IgD-negative memory B cell (primary cell): ENCODE results near the gene ZNF616. TPM values are rescaled to one million over a fixed set of nuclear protein-coding genes. Genes with fewer than 3 reads are reported as not detected.

Experiments used
- H3K27ac Mint-ChIP-seq, 3 donors: one replicate each; pipeline ENCODE4 v1.8.0; 2020 to 2022; ENCODE audit warnings: mild to moderate bottlenecking in 3 of 3, mixed read lengths in 3 of 3, moderate library complexity in 1 of 3
- H3K27me3 Mint-ChIP-seq: one replicate; pipeline ENCODE4 v1.8.0; 2021; ENCODE audit warnings: mixed read lengths
- H3K36me3 Mint-ChIP-seq: one replicate; pipeline ENCODE4 v1.8.0; 2020; ENCODE audit warnings: mild to moderate bottlenecking, mixed read lengths
- H3K4me1 Mint-ChIP-seq, 3 donors: one replicate each; pipeline ENCODE4 v1.8.0; 2020 to 2022; ENCODE audit warnings: mixed read lengths in 3 of 3, mild to moderate bottlenecking in 1 of 3
- H3K4me3 Mint-ChIP-seq, 4 donors: one replicate each; pipeline ENCODE4 v1.8.0; 2020 to 2022; ENCODE audit warnings: mild to moderate bottlenecking in 4 of 4, mixed read lengths in 4 of 4, moderate library complexity in 3 of 4
- H3K9me3 Mint-ChIP-seq, 3 donors: one replicate each; pipeline ENCODE4 v1.8.0; 2020 to 2021; ENCODE audit warnings: mixed read lengths in 3 of 3, mild to moderate bottlenecking in 1 of 3
- polyA plus RNA-seq: library from polyadenylated mRNA; unstranded; fragments of 300-500 nt; fragmentation: Illumina TruSeq; gene quantifications from one replicate; pipeline ENCODE4 v1.2.3, GENCODE V29; 2021

Gene ZNF616
- polyA plus RNA-seq, 1 donor from 2014 or later: 5.8 TPM

GRCh38 chr19:52094526-52095130 lies 45.1 kb downstream of the ZNF616 start:
- H3K4me3 Mint-ChIP-seq: peak overlapping the region; percentile 96 to 99 (median 96)
- H3K27me3 Mint-ChIP-seq: peaks cover 2% of the 10 kb centered on the region
- peaks cover 24% of the 10 kb centered on the region for H3K36me3 Mint-ChIP-seq
- peaks cover 8 to 29% (median 23%) of the 10 kb centered on the region in 3 donors for H3K9me3 Mint-ChIP-seq
- H3K27ac Mint-ChIP-seq: peak overlapping the region in 2 of 3 donors; percentile 59 to 96
- peaks cover 17 to 26% (median 21%) of the 10 kb centered on the region in 3 donors for H3K4me1 Mint-ChIP-seq

DNA sequence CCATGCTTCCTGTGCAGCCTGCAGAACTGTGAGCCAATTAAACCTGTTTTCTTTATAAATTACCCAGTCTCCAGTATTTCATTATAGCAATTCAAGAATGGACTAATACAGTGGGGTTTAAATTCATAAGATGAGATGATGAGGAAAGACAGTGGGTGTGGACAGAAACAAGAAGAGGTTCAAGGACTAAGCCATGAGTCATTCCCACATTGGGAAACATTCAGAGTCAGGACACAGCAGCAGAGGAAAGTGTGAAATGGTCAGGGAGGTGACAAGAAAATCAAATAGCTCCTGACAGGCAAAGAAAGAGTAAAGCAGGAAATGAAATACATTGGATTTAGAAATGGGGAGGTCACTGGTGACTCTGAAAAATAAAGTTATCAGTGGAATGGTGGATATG lies 53.3 kb downstream of the ZNF616 start:
- peak overlapping the region in 1 of 3 donors; percentile 34 for H3K27ac Mint-ChIP-seq
- no peaks in the 10 kb centered on the region for H3K27me3 Mint-ChIP-seq
- peaks cover 0 to 3% (median 2%) of the 10 kb centered on the region in 3 donors for H3K4me1 Mint-ChIP-seq
- peak overlapping the region in 1 of 4 donors; percentile 33 for H3K4me3 Mint-ChIP-seq
- H3K9me3 Mint-ChIP-seq: peaks cover 13 to 41% (median 36%) of the 10 kb centered on the region in 3 donors
- H3K36me3 Mint-ChIP-seq: peaks cover 50% of the 10 kb centered on the region

- H3K9me3 Mint-ChIP-seq: peaks cover 30 to 61% (median 59%) of the 10 kb centered on the region in 3 donors
- no peak overlapping the region for H3K27ac Mint-ChIP-seq
- H3K4me3 Mint-ChIP-seq: no peak overlapping the region
- H3K27me3 Mint-ChIP-seq: no peaks in the 10 kb centered on the region
- peaks cover 67% of the 10 kb centered on the region for H3K36me3 Mint-ChIP-seq
- H3K4me1 Mint-ChIP-seq: no peaks in the 10 kb centered on the region
Measured at GRCh38 chr19:52070496-52070895, 69.2 kb downstream of the ZNF616 start.

GRCh38 chr19:52069653-52070052 lies 70.1 kb downstream of the ZNF616 start:
- no peak overlapping the region for H3K27ac Mint-ChIP-seq
- H3K27me3 Mint-ChIP-seq: no peaks in the 10 kb centered on the region
- no peaks in the 10 kb centered on the region for H3K4me1 Mint-ChIP-seq
- H3K9me3 Mint-ChIP-seq: peaks cover 27 to 61% (median 58%) of the 10 kb centered on the region in 3 donors
- H3K36me3 Mint-ChIP-seq: peaks cover 60% of the 10 kb centered on the region
- H3K4me3 Mint-ChIP-seq: peak overlapping the region in 1 of 4 donors; percentile 30

GRCh38 chr19:52066258-52066863 lies 73.4 kb downstream of the ZNF616 start:
- peaks cover 41% of the 10 kb centered on the region for H3K36me3 Mint-ChIP-seq
- H3K9me3 Mint-ChIP-seq: peaks cover 22 to 50% (median 50%) of the 10 kb centered on the region in 3 donors
- no peaks in the 10 kb centered on the region for H3K4me1 Mint-ChIP-seq

DNA sequence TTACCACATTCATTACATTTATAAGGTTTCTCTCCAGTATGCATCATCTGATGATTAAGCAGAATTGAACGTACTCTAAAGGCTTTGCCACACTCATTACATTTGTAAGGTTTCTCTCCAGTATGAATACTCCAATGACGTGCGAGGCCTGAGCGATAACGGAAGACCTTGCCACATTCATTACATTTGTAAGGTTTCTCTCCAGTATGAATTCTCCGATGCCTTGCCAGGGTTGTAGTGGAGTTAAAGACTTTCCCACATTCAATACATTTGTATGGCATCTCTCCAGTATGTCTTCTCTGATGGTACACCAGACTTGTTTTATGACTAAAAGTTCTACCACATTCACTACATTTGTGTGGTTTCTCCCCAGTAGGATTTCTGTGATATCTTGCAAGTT lies 74.3 kb downstream of the ZNF616 start:
- Mint-ChIP-seq H3K9me3 (peaks cover 16 to 50% (median 49%) of the 10 kb centered on the region in 3 donors), H3K4me3 (no peak overlapping the region), H3K36me3 (peaks cover 33% of the 10 kb centered on the region), H3K27ac (no peak overlapping the region), H3K27me3 (no peaks in the 10 kb centered on the region), H3K4me1 (no peaks in the 10 kb centered on the region)

More at GRCh38 chr19:52066258-52066863, 73.4 kb downstream of the ZNF616 start:
- H3K4me3 Mint-ChIP-seq: peak overlapping the region in 1 of 4 donors; percentile 12
- H3K27me3 Mint-ChIP-seq: no peaks in the 10 kb centered on the region
- H3K27ac Mint-ChIP-seq: peak overlapping the region in 2 of 3 donors; percentile 36 to 81

Other genes starting within 250 kb of the ZNF616 start
- gene ZNF649, start 234.9 kb downstream of the ZNF616 start, polyA plus RNA-seq: 9.8 TPM
- gene ZNF613, start 212.5 kb downstream of the ZNF616 start, polyA plus RNA-seq: 4.6 TPM
- 18.9 TPM for gene ZNF350, start 153.1 kb downstream of the ZNF616 start, polyA plus RNA-seq
- gene ZNF615, start 131.7 kb downstream of the ZNF616 start, polyA plus RNA-seq: 8.4 TPM
- 5.0 TPM for gene ZNF614, start 111.6 kb downstream of the ZNF616 start, polyA plus RNA-seq
- gene ZNF432, start 91.1 kb downstream of the ZNF616 start, polyA plus RNA-seq: 4.4 TPM
- gene ZNF841, start 44.2 kb downstream of the ZNF616 start, polyA plus RNA-seq: 4.5 TPM
- gene ZNF836, start 31.7 kb upstream of the ZNF616 start, polyA plus RNA-seq: 14.0 TPM
- gene PPP2R1A, start 50.1 kb upstream of the ZNF616 start, polyA plus RNA-seq: 204 TPM
- 54.8 TPM for gene ZNF766, start 129.6 kb upstream of the ZNF616 start, polyA plus RNA-seq
- 24.7 TPM for gene ZNF480, start 157.2 kb upstream of the ZNF616 start, polyA plus RNA-seq
- 1.7 TPM for gene ZNF610, start 196.3 kb upstream of the ZNF616 start, polyA plus RNA-seq
- gene ZNF880, start 230.0 kb upstream of the ZNF616 start, polyA plus RNA-seq: 32.9 TPM